KOPT-K1 (cell line): ENCODE measurements around the gene THRB.

Experiments used
- H3K27ac ChIP-seq: fragments of 200-600 bp; sonication (generic); 2 replicates; pipeline ENCODE4 v1.5.1; 2016; ENCODE audit warnings: antibody characterized with exemption, mild to moderate bottlenecking, low read depth, low read length; ENCODE audit not compliant: poor library complexity, severe bottlenecking
- H3K36me3 ChIP-seq: fragments of 200-600 bp; sonication (generic); 2 replicates; pipeline ENCODE4 v1.5.1; 2017; ENCODE audit warnings: antibody characterized with exemption, mild to moderate bottlenecking, low read length, moderate library complexity; ENCODE audit not compliant: insufficient read depth
- H3K9me3 ChIP-seq: fragments of 200-600 bp; sonication (generic); 2 replicates; pipeline ENCODE4 v1.5.1; 2017; ENCODE audit warnings: antibody characterized with exemption, low read length, mild to moderate bottlenecking; ENCODE audit not compliant: insufficient read depth, poor library complexity, severe bottlenecking

THRB gene

GRCh38 chr3:24359645-24360462, 134.8 kb downstream of the THRB start:
- H3K27ac ChIP-seq = no peak overlapping the region
- H3K36me3 ChIP-seq = no peaks in the 10 kb centered on the region

GRCh38 chr3:24359102-24359501, 135.5 kb downstream of the THRB start:
- no peaks in the 10 kb centered on the region for H3K9me3 ChIP-seq
- H3K27ac ChIP-seq = no peak overlapping the region
- H3K36me3 ChIP-seq = no peaks in the 10 kb centered on the region

More at GRCh38 chr3:24359645-24360462, 134.8 kb downstream of the THRB start:
- no peaks in the 10 kb centered on the region for H3K9me3 ChIP-seq

GRCh38 chr3:24357635-24358034, 137.0 kb downstream of the THRB start:
- Histone ChIP-seq H3K9me3 (no peaks in the 10 kb centered on the region), H3K27ac (no peak overlapping the region), H3K36me3 (no peaks in the 10 kb centered on the region)

- Histone ChIP-seq H3K9me3 (no peaks in the 10 kb centered on the region), H3K27ac (no peak overlapping the region), H3K36me3 (no peaks in the 10 kb centered on the region)
Observed at GRCh38 chr3:24355806-24356205, 138.8 kb downstream of the THRB start.

- Histone ChIP-seq H3K27ac (no peak overlapping the region), H3K36me3 (no peaks in the 10 kb centered on the region), H3K9me3 (no peaks in the 10 kb centered on the region)
Observed at GRCh38 chr3:24354230-24354629, 140.4 kb downstream of the THRB start.

- no peaks in the 10 kb centered on the region for H3K36me3 ChIP-seq
- H3K27ac ChIP-seq = no peak overlapping the region
- H3K9me3 ChIP-seq = no peaks in the 10 kb centered on the region
Observed at GRCh38 chr3:24352893-24353553, 141.6 kb downstream of the THRB start.

GRCh38 chr3:24351779-24352469, 142.7 kb downstream of the THRB start:
- H3K36me3 ChIP-seq = no peaks in the 10 kb centered on the region
- no peak overlapping the region for H3K27ac ChIP-seq
- no peaks in the 10 kb centered on the region for H3K9me3 ChIP-seq

GRCh38 chr3:24349367-24350019, 145.2 kb downstream of the THRB start:
- H3K9me3 ChIP-seq = no peaks in the 10 kb centered on the region
- no peaks in the 10 kb centered on the region for H3K36me3 ChIP-seq
- H3K27ac ChIP-seq = no peak overlapping the region

GRCh38 chr3:24348348-24348747, 146.3 kb downstream of the THRB start:
- no peaks in the 10 kb centered on the region for H3K36me3 ChIP-seq
- H3K27ac ChIP-seq = no peak overlapping the region
- no peaks in the 10 kb centered on the region for H3K9me3 ChIP-seq

- Histone ChIP-seq H3K27ac (no peak overlapping the region), H3K9me3 (no peaks in the 10 kb centered on the region), H3K36me3 (no peaks in the 10 kb centered on the region)
Observed at GRCh38 chr3:24344784-24345439, 149.7 kb downstream of the THRB start.

GRCh38 chr3:24343084-24343783, 151.4 kb downstream of the THRB start:
- Histone ChIP-seq H3K27ac (no peak overlapping the region), H3K36me3 (no peaks in the 10 kb centered on the region), H3K9me3 (no peaks in the 10 kb centered on the region)

- H3K27ac ChIP-seq = no peak overlapping the region
- H3K36me3 ChIP-seq = no peaks in the 10 kb centered on the region
Observed at GRCh38 chr3:24342275-24342674, 152.4 kb downstream of the THRB start.

GRCh38 chr3:24341668-24342067, 153.0 kb downstream of the THRB start:
- Histone ChIP-seq H3K36me3 (no peaks in the 10 kb centered on the region), H3K27ac (no peak overlapping the region), H3K9me3 (no peaks in the 10 kb centered on the region)

More at GRCh38 chr3:24342275-24342674, 152.4 kb downstream of the THRB start:
- no peaks in the 10 kb centered on the region for H3K9me3 ChIP-seq

GRCh38 chr3:24340966-24341365, 153.7 kb downstream of the THRB start:
- no peaks in the 10 kb centered on the region for H3K9me3 ChIP-seq
- H3K27ac ChIP-seq = no peak overlapping the region

More at GRCh38 chr3:24340966-24341365, 153.7 kb downstream of the THRB start:
- H3K36me3 ChIP-seq = no peaks in the 10 kb centered on the region
